ENCODE results near the gene PLEKHM2.

The PLEKHM2 gene

DNA sequence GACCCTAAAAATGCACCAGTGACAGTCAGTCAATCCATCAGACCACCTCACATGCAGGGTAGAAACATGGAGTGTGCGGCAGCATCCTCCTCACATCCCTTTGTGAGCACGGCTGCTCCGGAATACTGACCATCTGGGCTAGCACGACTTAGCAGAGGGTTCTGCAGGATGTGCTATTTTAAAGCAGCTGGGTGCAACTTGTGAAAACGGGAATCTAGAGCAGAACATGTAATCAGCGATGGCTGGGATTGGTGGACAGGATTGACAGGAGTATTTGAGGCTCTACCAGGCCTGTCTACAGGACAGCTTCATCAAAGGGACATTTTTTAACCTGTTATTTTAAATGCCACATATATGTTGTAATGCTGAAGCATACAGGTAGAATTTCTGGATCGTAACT lies 16.8 kb upstream of the PLEKHM2 start:
- no peak for TF ChIP-seq ZNF274 (IDR thresholded peaks at IDR 0.05; ENCODE audit: low read depth, low read length)
- TF ChIP-seq YY1 (IDR thresholded peaks at IDR 0.05; ENCODE audit: insufficient read depth, insufficient read length), result no peak
- no peak for TF ChIP-seq SUZ12 (IDR thresholded peaks at IDR 0.05; ENCODE audit: extremely low read depth, insufficient read depth, insufficient read length)
- peaks cover 8% of the 10 kb centered on the region for H3K36me3 ChIP-seq (ENCODE audit: insufficient read depth, insufficient read length, low read length)
- H3K27me3 ChIP-seq (ENCODE audit: insufficient read depth, insufficient read length), result no peaks in the 10 kb centered on the region
- no peak overlapping the region for H3K4me3 ChIP-seq (ENCODE audit: insufficient read length, low read depth)
- DNase-seq (ENCODE audit: low read depth, low spot score), result no peak
- no peak overlapping the region for H3K9ac ChIP-seq (ENCODE audit: insufficient read length, low read depth)
- H3K4me1 ChIP-seq (ENCODE audit: insufficient read depth, insufficient read length), result no peaks in the 10 kb centered on the region
- no peaks in the 10 kb centered on the region for H3K9me3 ChIP-seq (ENCODE audit: insufficient read depth, low read length)

- Histone ChIP-seq H3K9ac (ENCODE audit: insufficient read length, low read depth) (no peak overlapping the region), H3K4me1 (ENCODE audit: insufficient read depth, insufficient read length) (no peaks in the 10 kb centered on the region), H3K27me3 (ENCODE audit: insufficient read depth, insufficient read length) (no peaks in the 10 kb centered on the region), H3K4me3 (ENCODE audit: insufficient read length, low read depth) (no peak overlapping the region), H3K36me3 (ENCODE audit: insufficient read depth, insufficient read length, low read length) (peaks cover 2% of the 10 kb centered on the region), H3K9me3 (ENCODE audit: insufficient read depth, low read length) (no peaks in the 10 kb centered on the region)
- no peak for TF ChIP-seq ZNF274 (IDR thresholded peaks at IDR 0.05; ENCODE audit: low read depth, low read length)
- no peak for TF ChIP-seq YY1 (IDR thresholded peaks at IDR 0.05; ENCODE audit: insufficient read depth, insufficient read length)
- no peak for TF ChIP-seq SUZ12 (IDR thresholded peaks at IDR 0.05; ENCODE audit: extremely low read depth, insufficient read depth, insufficient read length)
- DNase-seq (ENCODE audit: low read depth, low spot score), result no peak
Observed at GRCh38 chr1:15668089-15668754, 15.9 kb upstream of the PLEKHM2 start.

DNA sequence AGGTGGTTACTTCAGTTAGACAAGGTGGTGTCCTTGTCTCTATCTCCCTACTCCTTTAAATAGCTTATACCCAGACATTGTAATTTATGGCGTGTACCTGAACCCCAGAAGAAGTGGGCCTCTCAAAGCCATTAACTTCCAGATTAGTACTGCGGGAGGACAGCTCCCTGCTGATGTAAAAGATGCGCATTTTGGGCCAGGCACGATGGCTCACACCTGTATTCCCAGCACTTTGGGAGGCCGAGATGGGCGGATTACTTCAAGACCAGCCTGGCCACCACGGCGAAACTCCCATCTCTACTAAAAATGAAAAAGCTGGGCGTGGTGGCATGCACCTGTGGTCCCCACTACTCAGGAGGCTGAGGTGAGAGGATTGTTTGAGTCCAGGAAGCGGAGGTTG lies 15.0 kb upstream of the PLEKHM2 start:
- no peak for DNase-seq (ENCODE audit: low read depth, low spot score)
- no peaks in the 10 kb centered on the region for H3K36me3 ChIP-seq (ENCODE audit: insufficient read depth, insufficient read length, low read length)
- TF ChIP-seq SUZ12 (IDR thresholded peaks at IDR 0.05; ENCODE audit: extremely low read depth, insufficient read depth, insufficient read length) (no peak), ZNF274 (IDR thresholded peaks at IDR 0.05; ENCODE audit: low read depth, low read length) (no peak), YY1 (IDR thresholded peaks at IDR 0.05; ENCODE audit: insufficient read depth, insufficient read length) (no peak)

GRCh38 chr1:15669864-15670263 lies 14.3 kb upstream of the PLEKHM2 start:
- DNase-seq (ENCODE audit: low read depth, low spot score), result no peak
- Histone ChIP-seq H3K27me3 (ENCODE audit: insufficient read depth, insufficient read length) (no peaks in the 10 kb centered on the region), H3K9me3 (ENCODE audit: insufficient read depth, low read length) (no peaks in the 10 kb centered on the region), H3K9ac (ENCODE audit: insufficient read length, low read depth) (no peak overlapping the region), H3K4me3 (ENCODE audit: insufficient read length, low read depth) (no peak overlapping the region), H3K36me3 (ENCODE audit: insufficient read depth, insufficient read length, low read length) (no peaks in the 10 kb centered on the region), H3K4me1 (ENCODE audit: insufficient read depth, insufficient read length) (no peaks in the 10 kb centered on the region)
- no peak for TF ChIP-seq SUZ12 (IDR thresholded peaks at IDR 0.05; ENCODE audit: extremely low read depth, insufficient read depth, insufficient read length)
- no peak for TF ChIP-seq ZNF274 (IDR thresholded peaks at IDR 0.05; ENCODE audit: low read depth, low read length)
- TF ChIP-seq YY1 (IDR thresholded peaks at IDR 0.05; ENCODE audit: insufficient read depth, insufficient read length), result no peak

More for the DNA sequence above, 15.0 kb upstream of the PLEKHM2 start:
- no peaks in the 10 kb centered on the region for H3K4me1 ChIP-seq (ENCODE audit: insufficient read depth, insufficient read length)
- H3K9ac ChIP-seq (ENCODE audit: insufficient read length, low read depth), result no peak overlapping the region
- no peak overlapping the region for H3K4me3 ChIP-seq (ENCODE audit: insufficient read length, low read depth)
- H3K27me3 ChIP-seq (ENCODE audit: insufficient read depth, insufficient read length), result no peaks in the 10 kb centered on the region
- no peaks in the 10 kb centered on the region for H3K9me3 ChIP-seq (ENCODE audit: insufficient read depth, low read length)

GRCh38 chr1:15671430-15671829 lies 12.7 kb upstream of the PLEKHM2 start:
- TF ChIP-seq SUZ12 (IDR thresholded peaks at IDR 0.05; ENCODE audit: extremely low read depth, insufficient read depth, insufficient read length) (no peak), YY1 (IDR thresholded peaks at IDR 0.05; ENCODE audit: insufficient read depth, insufficient read length) (no peak), ZNF274 (IDR thresholded peaks at IDR 0.05; ENCODE audit: low read depth, low read length) (no peak)
- Histone ChIP-seq H3K9ac (ENCODE audit: insufficient read length, low read depth) (no peak overlapping the region), H3K27me3 (ENCODE audit: insufficient read depth, insufficient read length) (no peaks in the 10 kb centered on the region)

GRCh38 chr1:15674386-15675159 lies 9.5 kb upstream of the PLEKHM2 start:
- Histone ChIP-seq H3K9ac (ENCODE audit: insufficient read length, low read depth) (no peak overlapping the region), H3K4me1 (ENCODE audit: insufficient read depth, insufficient read length) (no peaks in the 10 kb centered on the region), H3K27me3 (ENCODE audit: insufficient read depth, insufficient read length) (no peaks in the 10 kb centered on the region), H3K4me3 (ENCODE audit: insufficient read length, low read depth) (no peak overlapping the region), H3K9me3 (ENCODE audit: insufficient read depth, low read length) (peaks cover 30% of the 10 kb centered on the region), H3K36me3 (ENCODE audit: insufficient read depth, insufficient read length, low read length) (no peaks in the 10 kb centered on the region)
- DNase-seq (ENCODE audit: low read depth, low spot score), result no peak
- TF ChIP-seq SUZ12 (IDR thresholded peaks at IDR 0.05; ENCODE audit: extremely low read depth, insufficient read depth, insufficient read length) (no peak), ZNF274 (IDR thresholded peaks at IDR 0.05; ENCODE audit: low read depth, low read length) (no peak), YY1 (IDR thresholded peaks at IDR 0.05; ENCODE audit: insufficient read depth, insufficient read length) (no peak)

More at GRCh38 chr1:15671430-15671829, 12.7 kb upstream of the PLEKHM2 start:
- Histone ChIP-seq H3K4me3 (ENCODE audit: insufficient read length, low read depth) (no peak overlapping the region), H3K36me3 (ENCODE audit: insufficient read depth, insufficient read length, low read length) (no peaks in the 10 kb centered on the region), H3K4me1 (ENCODE audit: insufficient read depth, insufficient read length) (no peaks in the 10 kb centered on the region), H3K9me3 (ENCODE audit: insufficient read depth, low read length) (0 out of 2 replicates have a peak, but pooled peaks cover 2% of the 10 kb centered on the region)
- DNase-seq (ENCODE audit: low read depth, low spot score), result no peak

- Histone ChIP-seq H3K9ac (ENCODE audit: insufficient read length, low read depth) (no peak overlapping the region), H3K4me3 (ENCODE audit: insufficient read length, low read depth) (no peak overlapping the region), H3K9me3 (ENCODE audit: insufficient read depth, low read length) (peaks cover 30% of the 10 kb centered on the region), H3K4me1 (ENCODE audit: insufficient read depth, insufficient read length) (no peaks in the 10 kb centered on the region), H3K36me3 (ENCODE audit: insufficient read depth, insufficient read length, low read length) (no peaks in the 10 kb centered on the region), H3K27me3 (ENCODE audit: insufficient read depth, insufficient read length) (no peaks in the 10 kb centered on the region)
- TF ChIP-seq SUZ12 (IDR thresholded peaks at IDR 0.05; ENCODE audit: extremely low read depth, insufficient read depth, insufficient read length) (no peak), ZNF274 (IDR thresholded peaks at IDR 0.05; ENCODE audit: low read depth, low read length) (no peak), YY1 (IDR thresholded peaks at IDR 0.05; ENCODE audit: insufficient read depth, insufficient read length) (no peak)
- DNase-seq (ENCODE audit: low read depth, low spot score), result no peak
Observed at GRCh38 chr1:15676010-15676409, 8.1 kb upstream of the PLEKHM2 start.
